Erythroblast (primary cell): Measurements from ENCODE around the gene MYO1E.

Source experiments
- GATA1 ChIP-seq: IDR thresholded peaks from 2 replicates; pipeline ENCODE4 v1.6.1; 2011; ENCODE audit warnings: low read depth, mild to moderate bottlenecking, control low read depth, low read length, moderate library complexity
- POLR2A ChIP-seq: IDR thresholded peaks from 2 replicates; pipeline ENCODE4 v1.6.1; 2011; ENCODE audit warnings: mild to moderate bottlenecking, low read length

GRCh38 chr15:59345326-59345725, 27.3 kb downstream of the MYO1E start:
- no peak for TF ChIP-seq POLR2A
- TF ChIP-seq GATA1 = no peak
